ENCODE data around the gene USP3.
"Not testable (repeated sequence)": the region's sequence is repeated elsewhere in the genome, so short reads cannot be mapped to it uniquely, and the experiment has no call there.

The USP3 gene

GRCh38 chr15:63478243-63478642, 26.1 kb upstream of the USP3 start:
- no peak for DNase-seq

GRCh38 chr15:63480441-63480821, 24.0 kb upstream of the USP3 start:
- no peak for DNase-seq

- DNase-seq = no peak
Observed at GRCh38 chr15:63481105-63481810, 23.1 kb upstream of the USP3 start.

GRCh38 chr15:63482874-63483323, 21.5 kb upstream of the USP3 start:
- no peak for DNase-seq

- no peak for DNase-seq
Observed at GRCh38 chr15:63483521-63484371, 20.6 kb upstream of the USP3 start.

- DNase-seq = no peak
Observed at GRCh38 chr15:63484433-63485186, 19.8 kb upstream of the USP3 start.

- DNase-seq = no peak
Observed at GRCh38 chr15:63487076-63487757, 17.2 kb upstream of the USP3 start.

- DNase-seq = not testable (repeated sequence)
Observed at GRCh38 chr15:63487758-63488397, 16.5 kb upstream of the USP3 start.

GRCh38 chr15:63488398-63488960, 15.9 kb upstream of the USP3 start:
- no peak for DNase-seq

GRCh38 chr15:63489352-63489751, 15.0 kb upstream of the USP3 start:
- DNase-seq = no peak

GRCh38 chr15:63490345-63491034, 13.9 kb upstream of the USP3 start:
- DNase-seq = peak; percentile 81

GRCh38 chr15:63491116-63491827, 13.1 kb upstream of the USP3 start:
- no peak for DNase-seq

GRCh38 chr15:63491979-63492378, 12.4 kb upstream of the USP3 start:
- DNase-seq = no peak

- no peak for DNase-seq
Observed at GRCh38 chr15:63492541-63493077, 11.8 kb upstream of the USP3 start.

GRCh38 chr15:63493436-63493835, 11.0 kb upstream of the USP3 start:
- DNase-seq = no peak

GRCh38 chr15:63494408-63494807, 10.0 kb upstream of the USP3 start:
- no peak for DNase-seq

GRCh38 chr15:63495343-63495742, 9.1 kb upstream of the USP3 start:
- DNase-seq = no peak

- no peak for DNase-seq
Observed at GRCh38 chr15:63495780-63496488, 8.5 kb upstream of the USP3 start.

- DNase-seq = no peak
Observed at GRCh38 chr15:63497642-63498467, 6.5 kb upstream of the USP3 start.

Data from COR-L47 (cell line).